Endothelial cell of hepatic sinusoid (primary cell): ENCODE measurements around the gene PFN3.

Experiments
- in situ Hi-C: cut with HindIII; loops from 2 replicates; pipeline ENCODE4 v1.10.0; 2017; ENCODE audit warnings: low sequenced_read_pairs

Gene PFN3

DNA sequence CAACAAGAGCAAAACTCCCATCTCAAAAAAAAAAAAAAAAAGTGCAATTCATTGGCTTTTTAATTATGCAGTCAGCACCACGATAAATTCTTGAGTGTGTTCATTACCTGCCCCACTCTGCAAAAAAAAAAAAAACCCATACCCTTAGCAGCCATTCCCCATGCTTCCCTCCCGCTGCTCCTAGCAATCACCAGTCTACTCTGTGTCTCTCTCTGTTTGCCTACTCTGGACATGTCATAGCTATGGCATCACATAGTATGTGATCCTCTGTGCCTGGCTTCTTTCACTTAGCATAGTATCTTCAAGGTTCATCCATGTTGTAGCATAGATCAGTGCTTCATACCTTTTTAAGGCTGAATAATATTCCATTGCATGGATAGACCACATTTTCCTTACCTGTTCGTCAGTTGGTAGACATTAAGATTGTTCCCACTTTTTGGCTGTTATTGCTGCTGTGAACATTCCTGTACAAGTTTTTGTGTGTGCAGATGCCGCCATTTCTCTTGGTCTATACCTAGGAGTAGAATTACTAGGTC is 39.1 kb upstream of the PFN3 start:
- in situ Hi-C loops = loop anchor here (5.0 to 25.0 kb wide), 2 partner anchors 92 to 327 kb away; no protein-coding TSS in a partner anchor

DNA sequence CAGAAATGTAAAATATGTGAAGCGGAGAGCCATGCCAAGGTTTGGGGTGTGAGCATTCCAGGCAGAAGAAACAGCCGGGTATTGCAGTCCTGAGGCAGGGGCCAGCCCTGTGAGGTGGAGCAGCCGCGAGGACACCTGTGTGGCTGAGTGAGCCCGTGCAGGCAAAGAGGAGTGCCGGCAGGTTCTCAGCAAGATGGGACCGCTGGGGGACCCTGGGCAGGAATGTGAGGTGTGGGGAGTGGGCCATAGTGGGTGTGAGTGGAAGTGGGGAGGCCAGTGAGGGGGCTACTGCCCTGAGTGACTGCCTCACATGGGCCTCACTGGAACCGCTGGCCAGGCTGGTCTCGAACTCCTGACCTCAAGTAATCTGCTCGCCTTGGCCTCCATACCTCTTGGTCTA is 38.0 kb upstream of the PFN3 start:
- in situ Hi-C loops = loop anchor here (25.0 kb wide), 1 partner anchor 326 kb away; no protein-coding TSS in a partner anchor

DNA sequence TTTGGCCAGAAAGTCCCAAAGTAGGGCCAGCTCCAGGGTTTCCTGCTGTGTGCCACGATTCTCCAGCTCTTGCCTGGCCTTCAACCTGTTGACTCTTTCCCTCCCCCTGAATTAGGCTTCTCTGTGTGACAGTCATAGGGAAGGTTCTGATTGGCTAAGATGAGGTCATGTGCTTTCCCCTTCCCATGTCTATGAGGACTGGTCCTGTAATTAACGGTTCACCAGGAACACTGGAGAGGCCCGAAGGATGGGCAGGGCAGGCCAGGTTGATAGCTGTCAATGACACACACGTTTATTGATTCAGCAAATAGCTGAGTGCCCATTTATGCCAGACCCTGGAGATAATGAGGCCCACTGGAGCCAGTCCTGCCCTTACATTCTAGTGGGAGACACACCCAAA is 37.2 kb upstream of the PFN3 start:
- in situ Hi-C loops = loop anchor here (25.0 kb wide), 1 partner anchor 325 kb away; no protein-coding TSS in a partner anchor

DNA sequence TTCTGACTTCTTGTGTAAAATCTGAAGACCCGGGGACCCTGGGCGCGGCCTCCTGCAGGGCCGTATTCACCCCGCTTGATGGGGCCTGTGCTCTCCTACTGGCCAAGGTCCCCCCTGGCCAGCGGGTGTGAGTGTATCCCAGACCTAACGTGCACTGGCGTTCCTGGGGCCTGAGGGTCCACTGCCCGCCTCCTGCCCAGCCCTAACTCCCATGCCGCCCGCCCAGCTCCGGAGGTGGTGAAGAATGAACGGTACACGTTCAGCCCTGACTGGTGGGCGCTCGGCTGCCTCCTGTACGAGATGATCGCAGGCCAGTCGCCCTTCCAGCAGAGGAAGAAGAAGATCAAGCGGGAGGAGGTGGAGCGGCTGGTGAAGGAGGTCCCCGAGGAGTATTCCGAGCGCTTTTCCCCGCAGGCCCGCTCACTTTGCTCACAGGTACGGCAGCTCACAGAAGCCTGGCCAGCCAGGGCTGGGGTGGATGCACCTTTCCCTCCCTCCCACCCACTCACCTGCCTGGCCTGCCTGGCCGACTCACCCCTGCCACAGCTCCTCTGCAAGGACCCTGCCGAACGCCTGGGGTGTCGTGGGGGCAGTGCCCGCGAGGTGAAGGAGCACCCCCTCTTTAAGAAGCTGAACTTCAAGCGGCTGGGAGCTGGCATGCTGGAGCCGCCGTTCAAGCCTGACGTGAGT is 35.5 kb upstream of the PFN3 start:
- in situ Hi-C loops = loop anchor here (25.0 kb wide), 1 partner anchor 324 kb away; no protein-coding TSS in a partner anchor

DNA sequence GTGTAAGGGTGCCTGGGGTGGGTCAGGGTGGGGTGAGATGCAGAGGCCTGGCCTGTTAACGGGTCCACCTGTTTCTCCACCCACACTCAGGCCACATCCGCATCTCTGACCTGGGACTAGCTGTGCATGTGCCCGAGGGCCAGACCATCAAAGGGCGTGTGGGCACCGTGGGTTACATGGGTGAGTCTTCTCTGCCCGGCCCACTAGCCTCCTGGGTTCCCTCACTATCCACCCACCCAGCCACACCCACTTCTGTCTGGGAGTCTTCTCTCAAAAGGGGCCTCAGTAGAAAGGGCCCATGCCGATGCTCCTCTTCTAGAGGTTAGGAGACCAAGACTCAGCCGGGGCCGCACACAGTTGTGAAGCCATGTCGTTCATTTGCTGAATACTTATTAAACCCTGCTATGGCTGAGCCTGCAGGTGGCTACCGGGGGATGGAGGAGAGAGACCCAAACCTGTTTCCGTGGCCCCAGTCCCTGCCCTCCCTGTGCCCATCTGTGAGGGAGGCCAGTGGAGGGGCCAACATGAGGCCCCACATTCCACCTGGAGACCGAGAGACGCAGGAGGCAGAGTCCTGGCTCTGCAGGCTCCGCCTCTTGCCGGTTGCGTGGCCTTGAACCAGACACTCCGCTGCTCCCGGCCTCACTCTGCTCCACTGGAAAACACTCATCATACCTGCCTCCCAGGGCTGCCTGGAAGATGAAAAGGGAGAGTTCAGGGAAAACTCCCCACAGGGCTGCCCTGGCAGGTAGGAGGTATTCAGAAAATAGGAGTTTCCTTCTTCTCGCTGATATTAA is 34.7 kb upstream of the PFN3 start:
- in situ Hi-C loops = loop anchor here (25.0 kb wide), 1 partner anchor 323 kb away; no protein-coding TSS in a partner anchor

DNA sequence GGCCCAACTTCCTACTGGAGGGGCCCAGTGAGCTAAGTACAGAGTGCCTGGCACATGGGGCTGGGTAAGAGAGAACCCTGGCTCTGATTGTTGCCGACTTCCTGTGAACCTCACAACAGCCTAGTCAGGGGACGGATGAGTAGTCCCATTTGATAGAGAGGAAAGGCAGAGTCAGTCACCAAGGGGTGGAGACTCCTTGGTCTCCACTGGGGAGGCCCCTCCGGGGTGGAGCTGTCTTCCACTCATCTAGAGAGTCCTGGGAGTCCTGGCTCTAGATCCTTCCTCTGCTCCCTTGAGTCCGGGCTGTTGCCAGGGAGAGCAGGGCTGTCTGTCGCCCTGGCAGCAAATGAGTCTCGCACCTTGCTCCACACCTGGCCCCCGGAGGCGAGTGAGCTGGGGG is 34.0 kb upstream of the PFN3 start:
- in situ Hi-C loops = loop anchor here (25.0 kb wide), 1 partner anchor 322 kb away; no protein-coding TSS in a partner anchor

DNA sequence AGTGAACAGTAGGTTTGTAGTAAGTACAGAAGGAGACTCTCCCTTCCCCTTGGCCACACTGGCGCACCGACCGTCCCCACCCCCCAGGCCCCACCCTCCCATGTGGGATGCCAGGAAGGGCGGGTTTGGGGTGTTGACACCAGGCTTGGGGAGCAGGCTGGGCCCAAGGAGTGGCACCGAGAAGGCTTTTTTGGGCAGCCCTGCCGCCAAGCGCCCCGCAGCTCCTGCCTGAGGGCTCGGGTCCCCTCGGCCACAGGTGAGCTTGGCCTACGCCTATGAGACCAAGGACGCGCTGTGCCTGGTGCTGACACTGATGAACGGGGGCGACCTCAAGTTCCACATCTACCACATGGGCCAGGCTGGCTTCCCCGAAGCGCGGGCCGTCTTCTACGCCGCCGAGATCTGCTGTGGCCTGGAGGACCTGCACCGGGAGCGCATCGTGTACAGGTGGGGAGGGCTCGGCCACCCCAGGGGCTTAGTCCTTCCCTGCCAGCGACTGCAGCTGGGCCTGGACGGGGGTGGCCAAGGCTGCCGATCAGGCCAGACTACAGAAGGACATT is 33.3 kb upstream of the PFN3 start:
- in situ Hi-C loops = loop anchor here (25.0 kb wide), 1 partner anchor 321 kb away; no protein-coding TSS in a partner anchor

DNA sequence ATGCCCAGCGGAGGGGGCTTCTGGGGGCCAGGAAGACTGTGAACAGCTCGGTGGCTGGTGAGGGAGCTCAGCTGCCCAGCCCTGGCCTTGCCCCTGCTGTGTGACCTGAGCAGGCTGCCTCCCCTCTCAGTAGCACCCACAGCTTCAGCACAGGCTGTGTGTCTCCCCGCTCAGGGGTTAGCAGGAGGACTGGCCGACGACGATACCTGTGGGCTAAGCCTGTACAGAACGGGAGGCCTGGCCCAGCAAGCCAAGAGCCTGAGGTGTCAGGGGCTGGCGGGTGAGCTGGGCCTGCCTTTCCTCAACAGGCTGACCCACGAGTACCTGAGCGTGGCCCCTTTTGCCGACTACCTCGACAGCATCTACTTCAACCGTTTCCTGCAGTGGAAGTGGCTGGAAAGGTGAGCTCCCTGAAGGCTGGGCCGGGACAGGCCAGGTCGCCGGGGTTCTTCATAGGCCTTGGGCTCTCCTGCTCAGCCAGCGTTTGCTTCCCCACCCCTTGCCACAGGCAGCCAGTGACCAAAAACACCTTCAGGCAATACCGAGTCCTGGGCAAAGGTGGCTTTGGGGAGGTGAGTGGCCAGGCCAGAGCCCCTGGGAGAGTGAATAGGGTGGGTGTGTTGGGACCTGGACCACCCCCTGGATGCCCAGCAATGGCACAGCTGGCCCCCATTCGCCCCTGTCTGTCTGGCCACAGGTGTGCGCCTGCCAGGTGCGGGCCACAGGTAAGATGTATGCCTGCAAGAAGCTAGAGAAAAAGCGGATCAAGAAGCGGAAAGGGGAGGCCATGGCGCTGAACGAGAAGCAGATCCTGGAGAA is 32.6 kb upstream of the PFN3 start:
- in situ Hi-C loops = loop anchor here (25.0 kb wide), 1 partner anchor 321 kb away; no protein-coding TSS in a partner anchor

DNA sequence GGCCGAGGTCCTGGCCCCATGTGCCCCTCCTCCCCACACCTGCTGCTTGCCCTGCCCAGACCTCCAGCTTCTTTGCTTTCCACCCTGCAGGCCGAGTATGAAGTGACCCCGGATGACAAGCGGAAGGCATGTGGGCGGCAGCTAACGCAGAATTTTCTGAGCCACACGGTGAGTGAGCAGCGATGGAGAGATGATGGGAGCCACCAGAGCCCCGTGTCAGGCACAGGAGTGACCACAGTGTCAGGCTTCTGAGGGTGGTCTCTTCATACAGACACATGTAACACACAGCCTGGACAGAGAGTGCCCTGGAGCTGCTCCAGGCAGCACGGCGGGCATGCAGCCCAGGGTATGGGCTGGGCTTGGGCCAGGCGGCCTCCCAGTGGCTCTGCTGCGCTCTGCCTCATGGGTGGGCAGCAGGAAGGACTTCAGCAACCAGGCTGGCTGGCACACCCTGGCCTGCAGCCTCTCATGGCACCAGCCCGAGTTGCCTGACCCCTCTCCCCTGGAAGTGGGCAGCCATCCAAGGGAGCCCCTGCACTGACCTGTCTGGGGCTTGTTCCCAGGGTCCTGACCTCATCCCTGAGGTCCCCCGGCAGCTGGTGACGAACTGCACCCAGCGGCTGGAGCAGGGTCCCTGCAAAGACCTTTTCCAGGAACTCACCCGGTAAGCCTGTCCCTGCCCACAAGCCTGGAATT is 31.8 kb upstream of the PFN3 start:
- in situ Hi-C loops = loop anchor here (25.0 kb wide), 1 partner anchor 320 kb away; no protein-coding TSS in a partner anchor

DNA sequence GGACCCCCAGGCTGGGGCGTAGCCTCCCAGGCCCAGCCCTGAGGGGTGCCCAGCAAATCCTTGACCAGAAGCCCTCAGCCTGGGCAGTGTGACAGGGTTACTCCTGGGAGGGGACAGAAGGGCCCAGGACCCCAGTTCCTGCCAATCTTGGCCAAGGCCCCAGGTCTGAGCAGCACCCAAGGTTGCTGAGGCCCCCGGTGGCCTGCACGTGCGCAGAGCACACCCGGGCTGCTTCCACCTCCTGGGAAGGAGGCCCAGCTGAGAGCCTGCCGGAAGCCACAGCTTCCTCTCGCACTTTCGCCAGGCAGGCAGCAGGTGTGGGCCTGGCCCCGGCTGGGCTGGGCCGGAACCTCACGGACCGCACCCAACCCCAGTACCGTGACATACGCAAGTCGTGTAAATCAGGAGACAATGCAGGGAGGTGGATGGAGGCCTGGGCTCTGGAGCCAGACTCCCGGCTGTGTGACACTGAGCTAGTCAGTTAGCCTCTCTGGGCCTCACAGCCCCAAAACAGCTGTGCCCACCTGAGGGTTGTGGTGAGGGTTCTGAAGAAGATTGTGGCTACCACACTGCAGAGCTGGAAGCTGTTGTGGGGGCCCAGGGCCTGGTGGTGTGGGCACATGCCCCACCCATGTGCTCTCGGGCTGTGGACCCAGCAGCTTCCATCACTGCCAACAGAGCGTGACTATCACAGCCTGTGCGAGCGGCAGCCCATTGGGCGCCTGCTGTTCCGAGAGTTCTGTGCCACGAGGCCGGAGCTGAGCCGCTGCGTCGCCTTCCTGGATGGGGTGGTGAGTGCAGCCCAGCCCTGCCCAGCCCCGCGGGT is 31.1 kb upstream of the PFN3 start:
- in situ Hi-C loops = loop anchor here (25.0 kb wide), 1 partner anchor 319 kb away; no protein-coding TSS in a partner anchor

DNA sequence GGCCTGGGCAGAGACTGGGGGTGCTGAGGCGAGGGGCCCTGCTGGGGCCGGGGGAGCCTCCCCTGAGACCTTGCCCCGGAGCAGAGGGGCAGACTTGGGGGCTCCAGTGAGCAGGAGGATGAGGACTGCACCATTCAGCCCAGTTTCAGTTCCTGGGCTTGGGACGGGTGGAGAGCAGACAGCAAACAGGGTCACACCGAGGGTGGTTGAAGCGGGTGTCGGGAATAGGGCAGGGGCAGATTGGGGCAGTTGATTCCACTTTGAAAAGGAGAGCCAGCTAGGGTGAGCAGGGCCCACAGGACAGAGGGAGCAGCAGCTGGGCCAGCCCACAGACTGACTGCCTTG is 30.5 kb upstream of the PFN3 start:
- in situ Hi-C loops = loop anchor here (25.0 kb wide), 1 partner anchor 319 kb away; no protein-coding TSS in a partner anchor

DNA sequence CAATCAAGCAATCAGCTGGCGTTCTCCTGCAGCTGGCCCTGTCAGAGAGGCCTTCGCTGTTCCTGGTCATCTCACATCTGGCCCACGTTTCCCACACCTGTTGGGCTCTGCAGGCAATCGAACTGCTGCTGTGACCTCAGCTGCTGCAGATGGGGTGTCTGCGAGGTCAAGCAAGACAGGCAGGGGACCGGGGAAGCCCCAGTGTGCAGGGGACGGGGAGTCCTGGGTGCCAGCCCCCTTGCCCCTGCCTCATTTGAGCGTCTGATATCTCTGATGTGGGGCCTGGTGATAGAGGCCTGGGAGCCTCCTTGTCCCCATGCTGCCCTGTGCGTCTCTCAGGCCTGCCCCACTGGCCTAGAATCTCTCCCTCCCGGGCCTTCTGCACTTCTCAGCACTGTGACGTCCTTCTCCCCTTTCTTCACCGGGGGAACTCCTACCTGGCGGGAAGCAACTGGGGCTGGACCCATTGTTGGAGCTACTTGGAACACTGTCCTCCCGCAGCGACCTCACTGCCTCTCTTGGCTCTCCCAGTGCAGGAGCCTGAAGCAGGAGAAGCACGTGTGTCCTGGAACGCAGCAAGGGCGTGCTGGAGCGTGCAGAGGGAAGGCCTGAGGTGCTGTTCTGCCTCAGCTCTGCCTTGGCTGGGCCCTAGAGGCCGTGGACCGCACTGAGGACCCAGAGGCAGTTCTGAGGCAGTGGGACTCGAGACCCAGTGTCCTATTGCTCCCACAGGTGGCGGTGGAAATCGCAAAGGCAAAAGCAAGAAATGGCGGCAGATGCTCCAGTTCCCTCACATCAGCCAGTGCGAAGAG is 29.9 kb upstream of the PFN3 start:
- in situ Hi-C loops = loop anchor here (25.0 kb wide), 1 partner anchor 318 kb away; no protein-coding TSS in a partner anchor

DNA sequence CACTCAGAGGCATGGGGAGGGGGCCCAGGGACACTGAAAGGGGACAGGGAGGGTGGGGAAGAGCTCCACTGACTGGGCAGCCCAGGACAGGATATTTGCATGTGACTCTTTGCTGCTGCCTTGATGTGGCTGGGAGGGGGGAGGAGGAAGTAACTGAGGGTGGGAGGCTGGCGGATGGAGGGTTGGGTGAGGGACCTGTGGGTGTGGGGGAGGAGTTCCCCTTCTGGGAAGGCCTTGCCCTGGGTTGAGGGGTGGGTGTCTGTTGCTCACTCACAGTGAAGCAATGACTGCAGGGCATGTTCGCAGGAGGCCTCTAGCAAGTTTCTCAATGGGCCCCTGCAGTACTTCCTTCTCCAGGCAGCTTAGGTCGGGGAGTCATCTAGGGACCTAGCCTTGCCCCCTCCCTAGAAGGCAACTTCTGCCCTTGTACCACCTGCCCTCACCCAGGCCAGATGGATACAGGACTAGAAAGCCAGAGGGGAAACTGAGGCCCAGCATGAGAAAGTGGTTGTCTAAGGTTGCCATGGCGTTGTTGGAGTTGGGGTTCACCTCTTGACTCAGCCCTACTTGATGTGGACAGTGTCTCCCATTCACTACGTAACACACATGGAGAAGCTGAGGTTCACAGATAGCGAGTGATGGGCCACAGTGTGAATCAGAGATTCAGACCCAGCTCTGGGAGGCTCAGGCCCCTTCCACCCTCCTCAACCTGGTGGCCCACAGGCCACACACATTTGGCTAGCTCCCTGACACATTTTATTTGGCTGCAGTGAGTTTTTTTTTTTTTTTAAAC is 29.0 kb upstream of the PFN3 start:
- in situ Hi-C loops = loop anchor here (25.0 kb wide), 1 partner anchor 317 kb away; no protein-coding TSS in a partner anchor

DNA sequence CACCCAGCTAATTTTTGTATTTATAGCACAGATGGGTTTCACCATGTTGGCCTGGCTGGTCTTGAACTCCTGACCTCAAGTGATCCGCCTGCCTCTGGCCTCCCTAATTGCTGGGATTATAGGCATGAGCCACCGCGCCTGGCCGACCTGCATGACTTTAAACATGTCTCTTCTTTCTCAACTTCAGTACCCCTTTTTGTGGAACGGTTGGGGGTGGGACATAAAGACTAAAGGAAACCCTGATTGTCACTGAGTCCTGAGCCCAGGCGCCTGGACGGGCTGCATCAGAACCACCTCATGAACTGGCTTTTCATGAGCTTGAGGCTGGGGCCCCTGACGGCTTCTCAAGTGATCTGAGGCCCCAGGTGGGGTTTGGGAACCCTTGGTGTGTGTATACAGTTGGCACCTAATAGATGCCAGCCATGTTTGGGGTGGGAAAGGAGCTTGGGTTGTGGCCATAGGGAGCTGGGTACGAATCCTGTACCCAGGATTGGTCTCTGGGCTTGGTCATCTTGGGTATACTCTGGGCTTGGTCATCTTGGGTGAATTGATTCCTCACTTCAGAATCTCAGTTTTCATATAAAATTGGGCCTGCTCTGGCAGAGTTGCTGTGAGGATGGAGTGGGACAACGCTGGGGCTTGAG is 28.2 kb upstream of the PFN3 start:
- in situ Hi-C loops = loop anchor here (25.0 kb wide), 1 partner anchor 316 kb away; no protein-coding TSS in a partner anchor

DNA sequence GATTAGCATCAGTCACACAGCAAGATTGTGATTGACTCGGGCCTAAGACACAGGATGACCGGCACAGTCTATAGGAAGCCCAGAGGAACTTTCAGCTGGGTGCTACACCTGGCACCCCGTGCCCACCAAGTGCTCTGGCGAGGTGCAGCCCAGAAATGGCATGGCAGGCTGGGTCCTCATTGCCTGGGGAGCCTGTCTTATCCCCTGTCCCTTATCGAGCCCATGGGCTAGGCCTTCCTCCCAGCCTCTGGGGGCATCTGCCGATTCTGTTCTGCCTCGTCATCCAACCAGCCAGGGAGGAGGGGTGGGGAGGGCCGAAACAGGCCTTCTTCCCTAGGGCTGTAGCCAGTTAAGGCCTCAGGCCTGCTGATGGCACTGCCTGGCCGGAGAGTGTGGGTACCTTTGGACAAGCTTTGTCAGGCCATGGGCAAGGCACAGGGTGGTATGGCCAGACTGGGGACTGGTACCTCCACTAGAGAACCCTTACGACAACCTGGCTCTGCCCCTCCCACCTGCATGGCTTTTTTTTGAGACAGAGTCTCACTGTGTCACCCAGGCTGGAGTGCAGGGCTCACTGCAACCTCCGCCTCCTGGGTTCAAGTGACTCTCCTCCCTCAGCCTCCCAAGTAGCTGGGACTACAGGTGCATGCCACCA is 27.6 kb upstream of the PFN3 start:
- in situ Hi-C loops = loop anchor here (25.0 kb wide), 1 partner anchor 316 kb away; no protein-coding TSS in a partner anchor
